Fibroblast of lung (primary cell): ENCODE measurements around the gene B9D1.

Experiments
- CTCF ChIP-seq, 2 donors: IDR thresholded peaks in 1 of 2; conservative IDR thresholded peaks in 1 of 2; 1 replicate in 1 of 2; 2 replicates in 1 of 2; pipeline ENCODE4 v1.5.1; 2011 to 2012; ENCODE audit warnings: low read length in 2 of 2, control low read depth in 1 of 2, inconsistent platforms in 1 of 2, low read depth in 1 of 2, mild to moderate bottlenecking in 1 of 2
- EZH2 ChIP-seq: IDR thresholded peaks from 2 replicates; pipeline ENCODE4 v1.5.1; 2012; ENCODE audit warnings: low read length, control low read depth, mild to moderate bottlenecking; ENCODE audit errors: missing control alignments

- TF ChIP-seq CTCF (conservative IDR thresholded peaks at IDR 0.05 in 1 of 2, IDR thresholded peaks at IDR 0.05 in 1 of 2; ENCODE audit: low read depth in 1 of 2, low read length in 2 of 2) (no peak), EZH2 (no peak)
Measured at GRCh38 chr17:19361944-19362276, 613 bp downstream of the B9D1 start.
